ENCODE results near the gene ZCCHC24.

The ZCCHC24 gene

DNA sequence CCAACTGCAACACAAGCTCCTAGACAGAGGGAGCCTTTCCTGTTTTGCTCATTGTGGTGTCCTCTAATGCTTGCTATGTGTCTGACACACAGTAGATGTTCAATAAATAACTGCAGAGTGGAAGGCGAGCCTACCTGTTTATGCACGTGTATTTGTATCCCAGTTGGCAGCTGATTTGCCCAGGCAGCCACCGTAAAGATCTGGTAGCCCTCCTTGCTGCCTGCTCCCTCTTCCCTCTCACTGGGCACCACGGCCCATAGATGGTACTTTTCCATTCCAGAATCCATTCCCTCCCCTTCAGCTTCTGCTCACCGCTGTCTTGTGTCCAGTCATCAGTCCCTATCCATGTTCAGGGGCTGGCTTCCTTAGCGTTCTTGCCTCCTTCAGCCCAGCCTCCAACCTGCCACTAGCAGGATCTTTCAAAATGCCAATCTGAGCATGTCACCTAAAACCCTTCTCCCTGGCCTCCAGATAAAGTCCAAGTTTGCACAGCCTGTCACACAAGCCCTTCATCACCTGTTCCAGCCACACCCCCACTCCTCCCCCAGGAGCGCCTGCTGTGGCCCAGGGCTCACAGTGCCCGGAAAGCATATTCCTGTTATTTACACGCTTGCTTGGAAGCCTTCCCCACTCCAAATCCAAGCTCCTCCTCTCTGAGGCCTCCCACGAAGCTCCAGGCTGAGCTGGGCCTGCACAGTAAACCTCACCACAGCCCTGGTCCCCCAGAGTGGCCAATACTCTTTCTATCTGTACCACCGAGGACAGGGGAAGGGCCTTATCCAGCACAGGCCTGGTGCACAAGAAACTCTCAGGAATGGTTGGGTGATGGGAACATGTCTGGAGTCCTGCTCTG is 21.0 kb downstream of the ZCCHC24 start:
- no peak overlapping the region for H3K4me3 Mint-ChIP-seq
- H3K9me3 Mint-ChIP-seq: no peaks in the 10 kb centered on the region
- peaks cover 4% of the 10 kb centered on the region for H3K27me3 Mint-ChIP-seq
- no peak overlapping the region for H3K27ac Mint-ChIP-seq
- H3K36me3 Mint-ChIP-seq: no peaks in the 10 kb centered on the region
- H3K4me1 Mint-ChIP-seq: no peaks in the 10 kb centered on the region
- DNase-seq: no peak
- CTCF ChIA-PET: no interaction called here

DNA sequence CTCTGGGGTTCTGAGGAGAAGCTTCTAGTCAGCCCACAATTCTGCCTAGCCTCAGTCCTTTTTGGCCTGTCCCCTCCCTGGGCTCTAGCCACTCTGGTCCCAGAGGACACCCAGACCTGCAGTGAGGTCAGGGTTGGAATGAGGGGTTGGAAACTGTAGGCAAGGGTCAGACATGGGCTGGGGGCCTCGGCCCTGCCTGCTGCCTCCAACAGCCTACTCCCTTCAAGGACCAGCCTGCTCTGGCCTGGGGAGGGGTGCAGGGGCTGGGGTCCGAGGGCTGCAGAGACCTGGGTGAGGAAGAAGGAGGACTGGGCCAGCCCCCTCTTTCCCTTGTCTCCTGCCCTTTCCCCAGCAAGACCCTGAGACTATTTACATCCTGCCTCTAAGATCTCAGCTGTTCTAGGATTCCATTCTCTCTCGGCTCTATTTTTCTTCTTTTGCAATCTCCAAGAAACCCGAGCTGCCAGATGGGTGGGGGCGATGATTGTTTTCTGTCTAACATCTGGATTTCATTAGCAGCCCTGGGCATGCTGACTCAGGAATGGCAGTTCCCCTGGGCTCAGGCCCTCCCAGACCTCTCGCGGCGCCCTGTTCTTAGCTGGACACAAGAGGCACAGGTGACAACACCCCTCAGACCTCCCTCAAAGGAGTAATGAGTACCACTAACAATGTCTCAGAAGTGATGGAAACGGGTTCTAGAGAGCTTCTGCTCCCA is 23.1 kb downstream of the ZCCHC24 start:
- H3K4me3 Mint-ChIP-seq: no peak overlapping the region
- CTCF ChIA-PET: no interaction called here
- no peak overlapping the region for H3K27ac Mint-ChIP-seq
- H3K9me3 Mint-ChIP-seq: no peaks in the 10 kb centered on the region
- H3K4me1 Mint-ChIP-seq: no peaks in the 10 kb centered on the region
- H3K36me3 Mint-ChIP-seq: no peaks in the 10 kb centered on the region
- no peaks in the 10 kb centered on the region for H3K27me3 Mint-ChIP-seq
- DNase-seq: no peak

DNA sequence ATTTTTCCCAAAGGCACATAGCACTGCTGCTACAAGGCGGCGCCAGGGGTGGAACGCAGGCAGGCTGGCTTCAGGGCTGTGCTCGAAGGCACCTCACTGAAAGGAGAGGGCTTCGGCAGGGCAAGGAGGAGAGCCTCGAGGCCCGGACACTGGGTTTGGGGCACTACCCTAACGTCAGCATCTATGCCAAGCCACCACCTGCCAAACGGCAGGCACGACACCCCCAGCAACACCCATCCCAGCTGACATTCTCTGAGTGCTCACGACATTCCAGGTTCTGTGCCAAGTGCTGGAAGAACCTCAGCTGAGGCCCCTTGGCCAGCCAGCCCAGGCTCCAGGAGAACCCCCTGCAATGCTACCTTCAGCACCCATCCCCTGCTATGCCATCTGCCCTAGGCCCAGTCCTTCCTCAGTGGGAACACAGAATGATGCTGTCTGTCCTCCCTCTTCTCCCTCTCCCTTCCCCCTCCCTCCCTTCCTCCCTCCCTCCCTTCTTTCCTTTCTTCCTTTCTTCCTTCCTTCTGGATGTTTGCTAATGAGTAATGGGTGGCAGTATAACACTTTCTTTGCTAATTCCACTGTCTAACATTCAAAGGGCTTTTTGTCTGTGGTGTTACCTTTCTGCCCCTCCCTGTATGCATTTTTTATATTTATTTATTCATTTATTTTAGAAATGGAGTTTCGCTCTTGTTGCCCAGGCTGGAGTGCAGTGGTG is 24.3 kb downstream of the ZCCHC24 start:
- Mint-ChIP-seq H3K27me3 (no peaks in the 10 kb centered on the region), H3K4me3 (no peak overlapping the region), H3K27ac (no peak overlapping the region), H3K9me3 (no peaks in the 10 kb centered on the region), H3K36me3 (no peaks in the 10 kb centered on the region), H3K4me1 (no peaks in the 10 kb centered on the region)
- CTCF ChIA-PET: no interaction called here
- DNase-seq: no peak

DNA sequence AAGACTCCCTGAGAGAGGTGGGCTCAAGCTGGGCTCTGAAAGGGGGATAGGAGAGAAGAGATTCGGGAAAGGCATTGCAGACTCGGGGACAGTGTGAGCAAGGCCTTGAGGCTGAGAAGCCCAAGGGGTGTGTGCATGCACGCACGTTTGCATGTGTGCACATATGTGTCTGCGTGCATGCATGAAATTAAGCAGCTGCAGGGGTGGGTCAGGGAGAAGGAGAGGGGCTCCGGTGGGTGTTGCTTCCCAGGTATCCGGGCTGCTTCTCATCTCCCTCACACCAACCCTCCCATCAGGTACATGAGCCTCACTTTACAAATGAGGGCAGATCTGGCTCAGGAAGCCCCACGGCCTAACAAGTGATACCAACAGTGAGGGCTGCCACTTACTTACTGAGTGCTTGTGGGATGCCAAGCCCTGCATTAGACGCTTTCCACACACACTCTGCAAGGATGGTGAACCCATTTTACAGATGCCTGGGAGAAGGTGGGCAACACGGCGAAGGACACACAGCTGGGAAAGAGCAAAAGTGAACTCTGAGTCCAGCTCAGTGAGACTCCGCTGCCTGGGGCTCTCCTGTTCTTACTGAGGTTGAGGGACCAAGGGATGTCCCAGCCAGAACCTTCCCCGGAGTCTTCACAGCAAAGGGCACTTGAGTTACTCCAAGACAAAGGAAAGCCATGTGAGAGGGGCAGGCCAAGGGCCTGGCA is 26.4 kb downstream of the ZCCHC24 start:
- no peak for DNase-seq
- CTCF ChIA-PET: interaction anchor here (2.3 kb wide), 1 partner anchor 45 kb away, joined by 10 read pairs; no protein-coding TSS in a partner anchor
- no peaks in the 10 kb centered on the region for H3K36me3 Mint-ChIP-seq
- H3K4me3 Mint-ChIP-seq: no peak overlapping the region
- H3K27me3 Mint-ChIP-seq: peaks cover 4% of the 10 kb centered on the region
- no peaks in the 10 kb centered on the region for H3K4me1 Mint-ChIP-seq
- no peaks in the 10 kb centered on the region for H3K9me3 Mint-ChIP-seq
- H3K27ac Mint-ChIP-seq: no peak overlapping the region

DNA sequence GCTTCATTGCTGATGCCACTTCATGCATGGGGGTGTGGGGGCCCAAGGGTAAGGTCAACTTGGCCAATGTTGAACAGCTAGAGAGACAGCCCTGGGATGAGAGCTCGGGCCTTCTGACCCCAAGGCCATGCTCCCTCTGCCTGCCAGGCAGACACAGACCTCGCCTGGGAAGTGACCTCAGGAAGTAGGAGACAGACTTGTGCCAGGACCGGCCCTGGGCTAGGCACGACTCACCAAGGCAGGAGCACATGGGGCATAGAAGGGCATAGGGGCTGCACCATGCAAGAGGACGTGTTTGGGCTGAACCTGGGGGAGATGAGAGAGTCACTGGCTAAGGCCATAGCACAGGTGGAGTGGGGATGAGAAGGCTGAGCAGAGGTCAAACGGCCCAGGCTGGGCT is 27.1 kb downstream of the ZCCHC24 start:
- H3K27ac Mint-ChIP-seq: no peak overlapping the region
- peaks cover 4% of the 10 kb centered on the region for H3K27me3 Mint-ChIP-seq
- no peaks in the 10 kb centered on the region for H3K4me1 Mint-ChIP-seq
- H3K9me3 Mint-ChIP-seq: no peaks in the 10 kb centered on the region
- H3K4me3 Mint-ChIP-seq: no peak overlapping the region
- no peaks in the 10 kb centered on the region for H3K36me3 Mint-ChIP-seq
- no peak for DNase-seq
- CTCF ChIA-PET: interaction anchor here (2.3 kb wide), 1 partner anchor 44 kb away, joined by 10 read pairs; no protein-coding TSS in a partner anchor

DNA sequence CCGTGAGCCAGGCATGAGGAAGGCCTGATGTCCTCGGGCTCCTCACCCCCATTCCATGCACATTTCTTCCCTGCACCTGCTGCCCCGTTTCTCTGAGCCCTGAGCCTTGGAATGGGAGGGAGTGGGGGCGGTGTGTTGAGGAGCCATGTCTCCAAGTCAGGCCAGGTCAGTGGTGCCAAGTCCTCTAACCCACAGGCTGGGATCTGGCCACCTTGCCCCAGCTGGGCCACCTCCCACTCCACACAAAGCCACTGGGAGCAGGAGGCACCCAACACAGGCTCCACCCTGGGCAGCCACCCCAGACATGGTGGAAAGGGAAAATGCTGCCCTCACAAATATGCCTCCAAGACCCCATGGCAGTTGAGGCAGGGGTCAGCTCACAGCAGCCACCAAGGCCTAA is 27.7 kb downstream of the ZCCHC24 start:
- CTCF ChIA-PET: interaction anchor here (2.3 kb wide), 1 partner anchor 44 kb away, joined by 10 read pairs; no protein-coding TSS in a partner anchor
- no peaks in the 10 kb centered on the region for H3K36me3 Mint-ChIP-seq
- H3K27me3 Mint-ChIP-seq: peaks cover 4% of the 10 kb centered on the region

DNA sequence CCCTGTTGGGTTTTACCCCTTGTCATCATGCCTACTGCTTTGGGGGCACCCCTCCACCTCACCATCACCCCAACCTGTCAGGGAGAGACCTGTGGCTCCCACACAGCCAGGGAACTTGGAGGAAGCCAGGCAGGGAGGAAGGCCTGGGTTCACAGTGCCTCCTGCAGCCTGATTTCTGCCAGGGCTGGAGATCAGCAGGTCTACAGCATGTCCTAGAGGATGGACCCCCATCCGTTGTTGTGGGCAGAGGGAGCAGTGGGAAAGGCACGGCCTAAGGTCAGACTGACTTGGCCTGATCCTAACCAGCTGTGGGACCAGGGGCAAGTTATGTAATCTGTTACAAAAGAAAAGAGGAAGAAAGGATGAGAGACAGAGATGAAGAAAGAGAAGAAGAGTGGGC is 28.2 kb downstream of the ZCCHC24 start:
- DNase-seq: no peak
- no peaks in the 10 kb centered on the region for H3K9me3 Mint-ChIP-seq
- H3K4me1 Mint-ChIP-seq: peaks cover 2% of the 10 kb centered on the region
- no peak overlapping the region for H3K4me3 Mint-ChIP-seq
- H3K27ac Mint-ChIP-seq: no peak overlapping the region
- H3K36me3 Mint-ChIP-seq: no peaks in the 10 kb centered on the region
- CTCF ChIA-PET: no interaction called here
- peaks cover 4% of the 10 kb centered on the region for H3K27me3 Mint-ChIP-seq

More for the DNA sequence above, 27.7 kb downstream of the ZCCHC24 start:
- Mint-ChIP-seq H3K27ac (no peak overlapping the region), H3K4me1 (peaks cover 2% of the 10 kb centered on the region), H3K9me3 (no peaks in the 10 kb centered on the region), H3K4me3 (no peak overlapping the region)
- DNase-seq: no peak

DNA sequence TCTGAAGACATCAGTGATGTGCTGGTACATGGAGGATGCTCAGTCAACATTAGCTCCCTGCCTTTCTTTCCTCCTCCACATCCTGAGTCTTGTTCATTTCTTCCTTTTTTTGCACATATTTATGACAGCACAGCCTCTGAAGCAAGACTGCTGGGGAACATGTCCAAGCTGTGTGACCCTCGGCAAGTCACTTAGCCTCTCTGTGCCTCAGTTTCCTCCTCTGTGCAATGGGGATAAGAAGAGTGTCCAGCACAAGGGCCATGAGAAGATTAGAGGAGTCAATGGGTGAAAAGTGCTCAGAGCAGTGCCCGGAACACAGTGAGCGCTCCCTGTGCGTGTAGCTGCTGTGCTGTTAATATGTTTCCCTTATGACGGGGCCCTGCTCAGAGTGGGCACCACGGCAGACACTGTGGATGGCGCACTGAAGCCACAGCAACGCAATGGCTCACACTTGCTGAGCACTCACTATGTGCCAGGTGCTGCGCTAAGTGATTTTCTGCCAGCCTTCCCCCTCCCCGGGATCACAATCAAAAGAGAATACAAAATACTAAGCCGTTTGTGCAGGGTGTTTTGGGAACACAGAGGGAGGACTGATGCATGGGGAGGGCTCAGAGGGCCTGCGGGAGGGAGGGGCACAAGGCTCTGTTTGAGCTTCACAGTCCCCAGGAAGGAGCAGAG is 28.7 kb downstream of the ZCCHC24 start:
- Mint-ChIP-seq H3K27me3 (peaks cover 4% of the 10 kb centered on the region), H3K4me3 (no peak overlapping the region), H3K36me3 (no peaks in the 10 kb centered on the region), H3K27ac (no peak overlapping the region), H3K4me1 (peaks cover 2% of the 10 kb centered on the region), H3K9me3 (no peaks in the 10 kb centered on the region)
- CTCF ChIA-PET: no interaction called here
- DNase-seq: no peak

DNA sequence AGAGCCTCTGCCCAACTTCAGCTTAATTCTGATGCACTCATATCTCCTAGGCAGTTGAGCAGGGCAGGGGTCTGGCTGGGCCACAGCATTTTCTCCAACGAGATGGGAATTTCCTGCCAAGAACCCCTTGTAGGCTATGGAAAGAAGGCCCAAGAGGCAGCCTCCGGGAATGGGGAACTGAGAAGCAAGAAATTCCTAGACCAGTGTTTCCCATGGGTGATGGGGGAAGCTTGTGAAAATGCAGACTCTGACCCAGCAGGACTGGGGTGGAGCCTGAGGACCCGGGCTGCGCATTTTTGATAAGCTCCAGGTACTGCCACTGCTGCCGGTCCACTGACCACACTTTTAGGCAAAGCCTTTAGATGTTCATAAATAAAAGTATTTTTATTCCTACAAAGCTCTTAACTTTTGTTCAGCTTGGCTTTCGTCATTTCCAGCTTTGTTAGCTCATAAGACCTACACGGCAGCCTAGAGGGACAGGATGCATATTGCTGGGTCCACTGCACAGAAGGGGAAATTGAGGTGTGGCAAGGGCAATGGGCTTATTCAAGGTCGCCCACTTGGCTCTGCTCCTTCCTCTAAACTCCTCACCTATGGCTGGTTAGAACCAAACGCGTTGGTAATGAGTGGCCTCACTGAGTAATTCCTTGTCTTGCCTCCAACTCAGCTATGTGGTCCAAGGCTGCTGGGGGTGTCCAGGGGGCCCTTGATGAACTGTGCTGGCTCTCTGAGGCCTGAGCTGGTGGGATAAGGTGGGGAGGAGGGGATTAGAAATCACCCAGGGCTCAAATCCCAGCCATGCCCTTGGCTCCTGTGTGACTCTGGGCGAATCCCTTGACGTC is 29.5 kb downstream of the ZCCHC24 start:
- H3K27ac Mint-ChIP-seq: no peak overlapping the region
- CTCF ChIA-PET: no interaction called here

DNA sequence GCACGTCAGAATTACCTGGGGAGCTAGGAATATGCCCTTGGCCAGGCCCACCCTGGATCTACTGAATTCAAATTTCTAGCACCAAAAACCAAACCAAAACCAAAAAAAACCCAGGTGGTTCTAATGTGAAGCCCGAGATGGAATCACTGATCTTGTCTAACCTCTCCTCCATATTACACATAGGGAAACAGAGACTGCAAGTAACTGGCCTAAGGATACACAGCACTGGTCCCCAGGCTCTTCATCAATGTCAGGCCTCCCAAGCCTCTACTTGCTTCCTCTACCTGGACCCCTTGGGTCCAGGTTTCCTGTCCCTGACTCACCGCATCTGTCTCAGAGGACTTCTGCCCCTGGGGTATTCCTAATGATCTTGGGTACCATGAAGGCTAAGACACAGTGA is 30.7 kb downstream of the ZCCHC24 start:
- H3K9me3 Mint-ChIP-seq: no peaks in the 10 kb centered on the region
- DNase-seq: no peak
- no peak overlapping the region for H3K27ac Mint-ChIP-seq

More for the DNA sequence above, 29.5 kb downstream of the ZCCHC24 start:
- Mint-ChIP-seq H3K4me3 (no peak overlapping the region), H3K4me1 (peaks cover 2% of the 10 kb centered on the region), H3K9me3 (no peaks in the 10 kb centered on the region), H3K36me3 (no peaks in the 10 kb centered on the region), H3K27me3 (peaks cover 4% of the 10 kb centered on the region)
- DNase-seq: no peak

DNA sequence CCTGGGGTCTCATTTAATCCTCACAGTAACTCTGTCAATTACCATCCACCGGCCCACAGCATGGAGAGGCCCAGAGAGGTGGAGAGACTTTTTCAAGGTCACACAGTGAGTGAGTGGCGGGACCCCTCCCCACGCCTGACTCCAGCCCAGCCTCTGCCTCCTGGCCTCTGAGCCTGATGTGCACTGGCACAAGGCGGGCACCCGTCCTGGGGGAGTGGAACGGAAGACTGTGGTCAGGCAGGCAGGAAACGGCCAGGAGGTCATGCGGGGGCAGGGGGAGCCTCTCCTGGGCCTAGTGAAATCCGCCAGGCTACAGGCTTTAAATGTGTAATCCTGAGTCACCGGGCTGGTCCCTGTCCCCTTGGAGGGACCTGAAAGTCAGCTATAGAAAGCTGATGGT is 32.2 kb downstream of the ZCCHC24 start:
- H3K27me3 Mint-ChIP-seq: peaks cover 10% of the 10 kb centered on the region
- no peaks in the 10 kb centered on the region for H3K9me3 Mint-ChIP-seq
- H3K36me3 Mint-ChIP-seq: no peaks in the 10 kb centered on the region
- peaks cover 2% of the 10 kb centered on the region for H3K4me1 Mint-ChIP-seq
- CTCF ChIA-PET: interaction anchor here (1.4 kb wide), 1 partner anchor 8 kb away, joined by 3 read pairs; no protein-coding TSS in a partner anchor
- H3K4me3 Mint-ChIP-seq: no peak overlapping the region
- no peak for DNase-seq
- no peak overlapping the region for H3K27ac Mint-ChIP-seq

More for the DNA sequence above, 30.7 kb downstream of the ZCCHC24 start:
- no peaks in the 10 kb centered on the region for H3K36me3 Mint-ChIP-seq
- H3K27me3 Mint-ChIP-seq: peaks cover 4% of the 10 kb centered on the region
- no peak overlapping the region for H3K4me3 Mint-ChIP-seq
- CTCF ChIA-PET: no interaction called here
- peaks cover 2% of the 10 kb centered on the region for H3K4me1 Mint-ChIP-seq

DNA sequence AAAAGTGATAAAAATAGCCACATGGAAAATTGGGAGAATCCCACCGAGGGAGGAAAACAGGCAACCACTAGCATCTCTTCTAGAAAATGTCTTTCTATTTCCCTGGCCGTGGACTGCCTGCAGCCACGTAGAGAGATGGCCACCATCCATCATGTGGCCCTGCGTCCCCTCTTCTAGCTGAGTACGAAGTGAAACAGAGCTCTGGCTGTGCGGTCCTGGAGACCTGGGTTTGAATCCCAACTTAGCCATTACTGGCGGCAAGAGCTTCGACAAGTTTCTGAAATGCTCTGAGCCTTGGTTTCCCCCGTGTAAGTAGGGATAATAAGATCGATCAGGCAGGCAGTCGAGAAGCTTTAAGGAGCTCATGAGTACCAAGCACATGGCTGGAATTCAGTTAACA is 32.9 kb downstream of the ZCCHC24 start:
- H3K9me3 Mint-ChIP-seq: no peaks in the 10 kb centered on the region
- no peak overlapping the region for H3K4me3 Mint-ChIP-seq
- CTCF ChIA-PET: no interaction called here
- no peak for DNase-seq
- peaks cover 13% of the 10 kb centered on the region for H3K27me3 Mint-ChIP-seq
- no peaks in the 10 kb centered on the region for H3K36me3 Mint-ChIP-seq
- no peak overlapping the region for H3K27ac Mint-ChIP-seq
- peaks cover 2% of the 10 kb centered on the region for H3K4me1 Mint-ChIP-seq

Measured in activated naive CD4-positive, alpha-beta T cell treated with anti-CD3 and anti-CD28 coated beads, Interleukin-2, amount 10 ng/mL, durations not matched to agents 7 days and 5 days (primary cell).